HepG2 (cell line): ENCODE results near the gene PHLPP2. TPM values are rescaled to one million over a fixed set of nuclear protein-coding genes. Genes with fewer than 3 reads are reported as not detected.

ENCODE experiments used
- DNMT3B ChIP-seq: conservative IDR thresholded peaks from 2 replicates; pipeline ENCODE4 v1.6.1; 2016; ENCODE audit warnings: missing biosample characterization, control low read depth
- HDAC2 ChIP-seq: sonication (generic); formaldehyde crosslinking; IDR thresholded peaks from 2 replicates; pipeline ENCODE4 v1.4.0; 2020; ENCODE audit warnings: missing genetic modification reagents
- IRF2 ChIP-seq: IDR thresholded peaks from 2 replicates; pipeline ENCODE4 v1.6.1; 2018; ENCODE audit warnings: missing genetic modification reagents, missing compliant biosample characterization
- MXD1 ChIP-seq: sonication (generic); formaldehyde crosslinking; IDR thresholded peaks from 2 replicates; pipeline ENCODE4 v1.4.0; 2020; ENCODE audit warnings: mild to moderate bottlenecking, missing genetic modification reagents
- RFXANK ChIP-seq: IDR thresholded peaks from 2 replicates; pipeline ENCODE4 v1.6.1; 2016
- SRSF1 ChIP-seq: fragments of 200-400 bp; formaldehyde crosslinking; optimal IDR thresholded peaks from 2 replicates; pipeline ENCODE3; 2017; ENCODE audit warnings: mild to moderate bottlenecking, low read depth, low read length, moderate library complexity
- THAP11 ChIP-seq: IDR thresholded peaks from 2 replicates; pipeline ENCODE4 v1.6.1; 2016; ENCODE audit warnings: missing biosample characterization, missing genetic modification reagents
- ZFP36L1 ChIP-seq: sonication (generic); formaldehyde crosslinking; IDR thresholded peaks from 2 replicates; pipeline ENCODE4 v1.8.0; 2022; ENCODE audit warnings: mild to moderate bottlenecking, missing genetic modification reagents, moderate library complexity
- ZNF101 ChIP-seq: sonication (generic); formaldehyde crosslinking; IDR thresholded peaks from 2 replicates; pipeline ENCODE4 v1.4.0; 2020; ENCODE audit warnings: mild to moderate bottlenecking, low read depth, missing genetic modification reagents, borderline replicate concordance
- ZNF614 ChIP-seq: IDR thresholded peaks from 2 replicates; pipeline ENCODE4 v1.6.1; 2018; ENCODE audit warnings: missing biosample characterization, missing genetic modification reagents, inconsistent platforms, borderline replicate concordance
- polyA plus RNA-seq, 8 experiments: library from polyadenylated mRNA; depleted of rRNA in 3 of 8; stranded (reverse) in 7 of 8; unstranded in 1 of 8; fragments of >200 nt; fragmentation: Illumina TruSeq in 4 of 8; extraction: Trizol in 4 of 8; gene quantifications; 2 replicates each; pipeline versions ENCODE4 v1.2.1 to v1.2.3, GENCODE V29; 2011 to 2016; ENCODE audit warnings: low read depth in 4 of 8, missing spikeins in 1 of 8, mixed read lengths in 1 of 8; ENCODE audit not compliant: insufficient read depth in 1 of 8
- total RNA-seq, 5 experiments: library from RNA; depleted of rRNA; stranded (reverse); fragments of >200 nt; fragmentation: Illumina TruSeq; extraction: Trizol; gene quantifications; 2 replicates each; pipeline ENCODE4 v1.2.3, GENCODE V29; 2016; ENCODE audit warnings: low read depth in 1 of 5
- TF ChIP-seq, protein P1 (sequence below): sonication (generic); formaldehyde crosslinking; IDR thresholded peaks from 2 replicates; pipeline ENCODE4 v1.4.0; 2020; ENCODE audit warnings: missing genetic modification reagents, borderline replicate concordance
- TF ChIP-seq, protein P2 (sequence below): sonication (generic); formaldehyde crosslinking; IDR thresholded peaks from 2 replicates; pipeline ENCODE4 v1.4.0; 2020; ENCODE audit warnings: missing genetic modification reagents
- TF ChIP-seq, protein P3 (sequence below): sonication (generic); formaldehyde crosslinking; IDR thresholded peaks from 2 replicates; pipeline ENCODE4 v1.9.0; 2021; ENCODE audit warnings: missing genetic modification reagents, borderline replicate concordance
- TF ChIP-seq, protein P4 (sequence below): IDR thresholded peaks from 2 replicates; pipeline ENCODE4 v1.6.1; 2016; ENCODE audit warnings: mild to moderate bottlenecking, missing biosample characterization, missing genetic modification reagents
- TF ChIP-seq, protein P5 (sequence below): sonication (generic); formaldehyde crosslinking; IDR thresholded peaks from 2 replicates; pipeline ENCODE4 v1.5.1; 2020; ENCODE audit warnings: mild to moderate bottlenecking, missing genetic modification reagents, moderate library complexity

Gene PHLPP2
- total and polyA plus RNA-seq, 2 of the 13 experiments (the other 11 are each of a cell fraction or from before 2014, with no cell fraction given): 8.9 TPM

GRCh38 chr16:71722801-71723536, 1.5 kb downstream of the PHLPP2 start (continued):
- TF ChIP-seq, protein P1, sequence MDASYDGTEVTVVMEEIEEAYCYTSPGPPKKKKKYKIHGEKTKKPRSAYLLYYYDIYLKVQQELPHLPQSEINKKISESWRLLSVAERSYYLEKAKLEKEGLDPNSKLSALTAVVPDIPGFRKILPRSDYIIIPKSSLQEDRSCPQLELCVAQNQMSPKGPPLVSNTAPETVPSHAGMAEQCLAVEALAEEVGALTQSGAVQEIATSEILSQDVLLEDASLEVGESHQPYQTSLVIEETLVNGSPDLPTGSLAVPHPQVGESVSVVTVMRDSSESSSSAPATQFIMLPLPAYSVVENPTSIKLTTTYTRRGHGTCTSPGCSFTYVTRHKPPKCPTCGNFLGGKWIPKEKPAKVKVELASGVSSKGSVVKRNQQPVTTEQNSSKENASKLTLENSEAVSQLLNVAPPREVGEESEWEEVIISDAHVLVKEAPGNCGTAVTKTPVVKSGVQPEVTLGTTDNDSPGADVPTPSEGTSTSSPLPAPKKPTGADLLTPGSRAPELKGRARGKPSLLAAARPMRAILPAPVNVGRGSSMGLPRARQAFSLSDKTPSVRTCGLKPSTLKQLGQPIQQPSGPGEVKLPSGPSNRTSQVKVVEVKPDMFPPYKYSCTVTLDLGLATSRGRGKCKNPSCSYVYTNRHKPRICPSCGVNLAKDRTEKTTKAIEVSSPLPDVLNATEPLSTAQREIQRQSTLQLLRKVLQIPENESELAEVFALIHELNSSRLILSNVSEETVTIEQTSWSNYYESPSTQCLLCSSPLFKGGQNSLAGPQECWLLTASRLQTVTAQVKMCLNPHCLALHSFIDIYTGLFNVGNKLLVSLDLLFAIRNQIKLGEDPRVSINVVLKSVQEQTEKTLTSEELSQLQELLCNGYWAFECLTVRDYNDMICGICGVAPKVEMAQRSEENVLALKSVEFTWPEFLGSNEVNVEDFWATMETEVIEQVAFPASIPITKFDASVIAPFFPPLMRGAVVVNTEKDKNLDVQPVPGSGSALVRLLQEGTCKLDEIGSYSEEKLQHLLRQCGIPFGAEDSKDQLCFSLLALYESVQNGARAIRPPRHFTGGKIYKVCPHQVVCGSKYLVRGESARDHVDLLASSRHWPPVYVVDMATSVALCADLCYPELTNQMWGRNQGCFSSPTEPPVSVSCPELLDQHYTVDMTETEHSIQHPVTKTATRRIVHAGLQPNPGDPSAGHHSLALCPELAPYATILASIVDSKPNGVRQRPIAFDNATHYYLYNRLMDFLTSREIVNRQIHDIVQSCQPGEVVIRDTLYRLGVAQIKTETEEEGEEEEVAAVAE: peak; percentile 27; the same call in 1 of the 2 replicates
- peak; percentile 70 for TF ChIP-seq MXD1 (CRISPR knock-in tag)
- TF ChIP-seq ZFP36L1: no peak
- TF ChIP-seq, protein P2, sequence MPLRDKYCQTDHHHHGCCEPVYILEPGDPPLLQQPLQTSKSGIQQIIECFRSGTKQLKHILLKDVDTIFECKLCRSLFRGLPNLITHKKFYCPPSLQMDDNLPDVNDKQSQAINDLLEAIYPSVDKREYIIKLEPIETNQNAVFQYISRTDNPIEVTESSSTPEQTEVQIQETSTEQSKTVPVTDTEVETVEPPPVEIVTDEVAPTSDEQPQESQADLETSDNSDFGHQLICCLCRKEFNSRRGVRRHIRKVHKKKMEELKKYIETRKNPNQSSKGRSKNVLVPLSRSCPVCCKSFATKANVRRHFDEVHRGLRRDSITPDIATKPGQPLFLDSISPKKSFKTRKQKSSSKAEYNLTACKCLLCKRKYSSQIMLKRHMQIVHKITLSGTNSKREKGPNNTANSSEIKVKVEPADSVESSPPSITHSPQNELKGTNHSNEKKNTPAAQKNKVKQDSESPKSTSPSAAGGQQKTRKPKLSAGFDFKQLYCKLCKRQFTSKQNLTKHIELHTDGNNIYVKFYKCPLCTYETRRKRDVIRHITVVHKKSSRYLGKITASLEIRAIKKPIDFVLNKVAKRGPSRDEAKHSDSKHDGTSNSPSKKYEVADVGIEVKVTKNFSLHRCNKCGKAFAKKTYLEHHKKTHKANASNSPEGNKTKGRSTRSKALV (CRISPR knock-in tag): 0 out of 2 replicates have a peak, but pooled peaks have one; percentile 55
- peak; percentile 50; the same call in 1 of the 2 replicates for TF ChIP-seq ZNF614 (CRISPR knock-in tag)
- TF ChIP-seq ZNF101 (CRISPR knock-in tag): no peak
- TF ChIP-seq IRF2: peak; percentile 42; the same call in 1 of the 2 replicates
- no peak for TF ChIP-seq DNMT3B
- TF ChIP-seq THAP11: peak; percentile 54; the same call in 1 of the 2 replicates
- no peak for TF ChIP-seq RFXANK
- TF ChIP-seq, protein P3, sequence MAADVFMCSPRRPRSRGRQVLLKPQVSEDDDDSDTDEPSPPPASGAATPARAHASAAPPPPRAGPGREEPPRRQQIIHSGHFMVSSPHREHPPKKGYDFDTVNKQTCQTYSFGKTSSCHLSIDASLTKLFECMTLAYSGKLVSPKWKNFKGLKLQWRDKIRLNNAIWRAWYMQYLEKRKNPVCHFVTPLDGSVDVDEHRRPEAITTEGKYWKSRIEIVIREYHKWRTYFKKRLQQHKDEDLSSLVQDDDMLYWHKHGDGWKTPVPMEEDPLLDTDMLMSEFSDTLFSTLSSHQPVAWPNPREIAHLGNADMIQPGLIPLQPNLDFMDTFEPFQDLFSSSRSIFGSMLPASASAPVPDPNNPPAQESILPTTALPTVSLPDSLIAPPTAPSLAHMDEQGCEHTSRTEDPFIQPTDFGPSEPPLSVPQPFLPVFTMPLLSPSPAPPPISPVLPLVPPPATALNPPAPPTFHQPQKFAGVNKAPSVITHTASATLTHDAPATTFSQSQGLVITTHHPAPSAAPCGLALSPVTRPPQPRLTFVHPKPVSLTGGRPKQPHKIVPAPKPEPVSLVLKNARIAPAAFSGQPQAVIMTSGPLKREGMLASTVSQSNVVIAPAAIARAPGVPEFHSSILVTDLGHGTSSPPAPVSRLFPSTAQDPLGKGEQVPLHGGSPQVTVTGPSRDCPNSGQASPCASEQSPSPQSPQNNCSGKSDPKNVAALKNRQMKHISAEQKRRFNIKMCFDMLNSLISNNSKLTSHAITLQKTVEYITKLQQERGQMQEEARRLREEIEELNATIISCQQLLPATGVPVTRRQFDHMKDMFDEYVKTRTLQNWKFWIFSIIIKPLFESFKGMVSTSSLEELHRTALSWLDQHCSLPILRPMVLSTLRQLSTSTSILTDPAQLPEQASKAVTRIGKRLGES (CRISPR knock-in tag): 0 out of 2 replicates have a peak, but pooled peaks have one; percentile 9
- TF ChIP-seq, protein P4, sequence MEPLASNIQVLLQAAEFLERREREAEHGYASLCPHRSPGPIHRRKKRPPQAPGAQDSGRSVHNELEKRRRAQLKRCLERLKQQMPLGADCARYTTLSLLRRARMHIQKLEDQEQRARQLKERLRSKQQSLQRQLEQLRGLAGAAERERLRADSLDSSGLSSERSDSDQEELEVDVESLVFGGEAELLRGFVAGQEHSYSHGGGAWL (CRISPR knock-in tag): peak; percentile 53; the same call in 1 of the 2 replicates
- TF ChIP-seq, protein P5, sequence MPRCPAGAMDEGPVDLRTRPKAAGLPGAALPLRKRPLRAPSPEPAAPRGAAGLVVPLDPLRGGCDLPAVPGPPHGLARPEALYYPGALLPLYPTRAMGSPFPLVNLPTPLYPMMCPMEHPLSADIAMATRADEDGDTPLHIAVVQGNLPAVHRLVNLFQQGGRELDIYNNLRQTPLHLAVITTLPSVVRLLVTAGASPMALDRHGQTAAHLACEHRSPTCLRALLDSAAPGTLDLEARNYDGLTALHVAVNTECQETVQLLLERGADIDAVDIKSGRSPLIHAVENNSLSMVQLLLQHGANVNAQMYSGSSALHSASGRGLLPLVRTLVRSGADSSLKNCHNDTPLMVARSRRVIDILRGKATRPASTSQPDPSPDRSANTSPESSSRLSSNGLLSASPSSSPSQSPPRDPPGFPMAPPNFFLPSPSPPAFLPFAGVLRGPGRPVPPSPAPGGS (CRISPR knock-in tag): no peak
- peak; percentile 34 for TF ChIP-seq SRSF1
- peak; percentile 38; the same call in 1 of the 2 replicates for TF ChIP-seq HDAC2
